ENCODE results near the gene ECI1. TPM values are rescaled to one million over a fixed set of nuclear protein-coding genes. Genes with fewer than 3 reads are reported as not detected.

The ECI1 gene
- total and polyA plus RNA-seq, 2 experiments from 2014 or later, result 71.4 to 156 TPM

DNA sequence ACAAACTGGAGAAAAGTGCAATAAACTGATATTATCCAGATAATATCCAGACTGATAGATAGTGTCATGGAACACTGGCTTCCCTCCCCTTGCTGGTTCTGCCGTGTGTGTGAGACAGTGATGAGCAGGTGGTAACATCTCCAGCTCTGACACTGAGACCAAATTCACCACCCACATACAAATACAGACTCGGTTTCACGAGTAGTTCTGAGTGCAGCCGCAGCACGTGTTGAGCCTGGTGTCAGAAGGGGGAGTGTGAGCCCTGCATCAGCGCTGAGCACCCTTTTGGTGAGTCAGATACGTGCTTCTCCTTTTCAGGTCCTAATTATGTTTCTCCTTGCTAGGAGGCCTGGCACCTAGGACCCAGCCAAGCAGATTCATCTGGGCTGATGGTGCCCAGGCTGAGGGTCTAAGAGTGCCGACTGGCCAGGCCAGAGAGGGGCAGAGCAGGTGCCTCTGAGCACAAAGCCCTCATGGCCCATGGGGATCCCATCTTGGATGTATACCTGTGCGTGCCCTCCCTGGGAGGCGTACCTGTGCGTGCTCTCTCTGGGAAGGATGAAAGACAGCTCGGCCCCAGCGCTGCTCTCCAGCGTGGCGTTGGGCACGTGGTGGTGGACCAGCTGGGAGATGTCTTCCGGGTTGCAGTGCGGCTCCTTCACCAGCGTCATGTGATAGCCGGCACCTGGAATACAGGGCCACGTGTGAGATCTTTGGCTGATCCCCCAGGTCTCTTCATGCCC, 43.8 kb upstream of the ECI1 start:
- no peaks in the 10 kb centered on the region for H4K20me1 ChIP-seq (ENCODE audit: insufficient read depth, poor library complexity, severe bottlenecking)
- no peak overlapping the region for H3K4me2 ChIP-seq
- no peak for DNase-seq (ENCODE audit: low spot score)
- no peaks in the 10 kb centered on the region for H3K9me2 ChIP-seq (replicated peaks; ENCODE audit: insufficient read depth)
- no peaks in the 10 kb centered on the region for H3K9me3 ChIP-seq (ENCODE audit: low read depth)
- H3K4me1 ChIP-seq (ENCODE audit: insufficient read depth), result no peaks in the 10 kb centered on the region
- H3K27ac ChIP-seq, result no peak overlapping the region
- no peaks in the 10 kb centered on the region for H3K27me3 ChIP-seq
- 90% methylated on average over 21 of the region's 21 CpGs for WGBS (ENCODE audit: low lambda C conversion rate, missing lambda C conversion rate)
- TF ChIP-seq EZH2phosphoT487 (IDR thresholded peaks at IDR 0.05; ENCODE audit: low read depth, severe bottlenecking, unreplicated experiment) (no peak), EZH2 (IDR thresholded peaks at IDR 0.05; ENCODE audit: borderline replicate concordance) (no peak)
- TF ChIP-seq, protein P1, sequence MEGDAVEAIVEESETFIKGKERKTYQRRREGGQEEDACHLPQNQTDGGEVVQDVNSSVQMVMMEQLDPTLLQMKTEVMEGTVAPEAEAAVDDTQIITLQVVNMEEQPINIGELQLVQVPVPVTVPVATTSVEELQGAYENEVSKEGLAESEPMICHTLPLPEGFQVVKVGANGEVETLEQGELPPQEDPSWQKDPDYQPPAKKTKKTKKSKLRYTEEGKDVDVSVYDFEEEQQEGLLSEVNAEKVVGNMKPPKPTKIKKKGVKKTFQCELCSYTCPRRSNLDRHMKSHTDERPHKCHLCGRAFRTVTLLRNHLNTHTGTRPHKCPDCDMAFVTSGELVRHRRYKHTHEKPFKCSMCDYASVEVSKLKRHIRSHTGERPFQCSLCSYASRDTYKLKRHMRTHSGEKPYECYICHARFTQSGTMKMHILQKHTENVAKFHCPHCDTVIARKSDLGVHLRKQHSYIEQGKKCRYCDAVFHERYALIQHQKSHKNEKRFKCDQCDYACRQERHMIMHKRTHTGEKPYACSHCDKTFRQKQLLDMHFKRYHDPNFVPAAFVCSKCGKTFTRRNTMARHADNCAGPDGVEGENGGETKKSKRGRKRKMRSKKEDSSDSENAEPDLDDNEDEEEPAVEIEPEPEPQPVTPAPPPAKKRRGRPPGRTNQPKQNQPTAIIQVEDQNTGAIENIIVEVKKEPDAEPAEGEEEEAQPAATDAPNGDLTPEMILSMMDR (IDR thresholded peaks at IDR 0.05; ENCODE audit: poor library complexity), result no peak
- no peak overlapping the region for H3K4me3 ChIP-seq
- no peaks in the 10 kb centered on the region for H3K79me2 ChIP-seq
- no peak overlapping the region for H2AFZ ChIP-seq
- H3K36me3 ChIP-seq (replicated peaks; ENCODE audit: insufficient read depth, low read depth), result no peaks in the 10 kb centered on the region

DNA sequence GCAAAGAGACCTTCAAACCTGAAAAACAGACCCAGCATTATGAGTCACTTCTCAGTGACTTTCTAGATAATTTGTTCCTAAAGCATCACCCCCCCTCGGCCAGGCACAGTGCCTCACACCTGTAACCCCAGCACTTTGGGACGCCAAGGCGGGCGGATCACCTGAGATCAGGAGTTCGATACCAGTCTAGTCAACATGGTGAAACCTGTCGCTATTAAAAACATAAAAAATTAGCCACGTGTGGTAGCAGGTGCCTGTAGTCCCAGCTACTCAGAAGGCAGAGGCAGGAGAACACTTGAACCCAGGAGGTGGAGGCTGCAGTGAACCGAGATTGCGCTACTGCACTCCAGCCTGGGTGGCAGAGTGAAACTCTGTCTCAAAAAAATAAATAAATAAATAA, 40.8 kb upstream of the ECI1 start:
- no peaks in the 10 kb centered on the region for H3K79me2 ChIP-seq
- H3K36me3 ChIP-seq (replicated peaks; ENCODE audit: insufficient read depth, low read depth), result no peaks in the 10 kb centered on the region
- no peaks in the 10 kb centered on the region for H3K9me3 ChIP-seq (ENCODE audit: low read depth)
- H2AFZ ChIP-seq, result no peak overlapping the region
- H3K4me3 ChIP-seq, result no peak overlapping the region
- no peak for DNase-seq (ENCODE audit: low spot score)
- no peaks in the 10 kb centered on the region for H3K27me3 ChIP-seq
- WGBS (ENCODE audit: low lambda C conversion rate, missing lambda C conversion rate), result 91% methylated on average over 9 of the region's 9 CpGs
- H3K9me2 ChIP-seq (replicated peaks; ENCODE audit: insufficient read depth), result no peaks in the 10 kb centered on the region
- no peak overlapping the region for H3K4me2 ChIP-seq
- H3K4me1 ChIP-seq (ENCODE audit: insufficient read depth), result no peaks in the 10 kb centered on the region
- TF ChIP-seq EZH2 (IDR thresholded peaks at IDR 0.05; ENCODE audit: borderline replicate concordance), result no peak
- no peak for TF ChIP-seq EZH2phosphoT487 (IDR thresholded peaks at IDR 0.05; ENCODE audit: low read depth, severe bottlenecking, unreplicated experiment)
- TF ChIP-seq, protein P1 (IDR thresholded peaks at IDR 0.05; ENCODE audit: poor library complexity), result no peak
- no peaks in the 10 kb centered on the region for H4K20me1 ChIP-seq (ENCODE audit: insufficient read depth, poor library complexity, severe bottlenecking)
- no peak overlapping the region for H3K27ac ChIP-seq

DNA sequence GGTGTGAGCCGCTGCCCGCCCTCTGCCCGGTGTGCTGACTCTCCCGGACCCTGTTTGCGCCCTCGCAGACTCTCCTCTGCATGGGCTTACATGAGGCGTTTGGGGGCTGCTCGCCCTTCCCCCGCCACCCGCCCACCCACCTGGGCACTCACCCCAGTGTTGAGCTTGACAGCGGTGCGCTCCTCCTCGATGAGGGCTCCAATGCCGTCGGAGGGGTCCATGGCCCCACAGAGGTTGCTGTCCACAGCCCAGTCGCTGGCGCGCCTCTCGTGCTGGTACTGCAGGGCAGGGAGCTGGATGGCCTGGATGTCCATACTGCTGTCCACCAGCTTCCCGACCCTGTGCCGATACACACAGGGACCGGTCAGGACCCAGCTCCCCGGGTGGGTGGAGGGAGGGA, 37.9 kb upstream of the ECI1 start:
- Histone ChIP-seq H3K27ac (no peak overlapping the region), H2AFZ (no peak overlapping the region), H3K4me2 (no peak overlapping the region), H4K20me1 (ENCODE audit: insufficient read depth, poor library complexity, severe bottlenecking) (no peaks in the 10 kb centered on the region), H3K79me2 (no peaks in the 10 kb centered on the region), H3K4me3 (no peak overlapping the region), H3K36me3 (replicated peaks; ENCODE audit: insufficient read depth, low read depth) (no peaks in the 10 kb centered on the region), H3K9me2 (replicated peaks; ENCODE audit: insufficient read depth) (no peaks in the 10 kb centered on the region), H3K27me3 (no peaks in the 10 kb centered on the region), H3K9me3 (ENCODE audit: low read depth) (no peaks in the 10 kb centered on the region), H3K4me1 (ENCODE audit: insufficient read depth) (no peaks in the 10 kb centered on the region)
- DNase-seq (ENCODE audit: low spot score), result no peak
- 92% methylated on average over 22 of the region's 23 CpGs for WGBS (ENCODE audit: low lambda C conversion rate, missing lambda C conversion rate)
- TF ChIP-seq EZH2phosphoT487 (IDR thresholded peaks at IDR 0.05; ENCODE audit: low read depth, severe bottlenecking, unreplicated experiment) (no peak), EZH2 (IDR thresholded peaks at IDR 0.05; ENCODE audit: borderline replicate concordance) (no peak)
- TF ChIP-seq, protein P1 (IDR thresholded peaks at IDR 0.05; ENCODE audit: poor library complexity), result no peak

Measured in hepatocyte (in vitro differentiated cells).